ENCODE data around the gene GTPBP1.

DNA sequence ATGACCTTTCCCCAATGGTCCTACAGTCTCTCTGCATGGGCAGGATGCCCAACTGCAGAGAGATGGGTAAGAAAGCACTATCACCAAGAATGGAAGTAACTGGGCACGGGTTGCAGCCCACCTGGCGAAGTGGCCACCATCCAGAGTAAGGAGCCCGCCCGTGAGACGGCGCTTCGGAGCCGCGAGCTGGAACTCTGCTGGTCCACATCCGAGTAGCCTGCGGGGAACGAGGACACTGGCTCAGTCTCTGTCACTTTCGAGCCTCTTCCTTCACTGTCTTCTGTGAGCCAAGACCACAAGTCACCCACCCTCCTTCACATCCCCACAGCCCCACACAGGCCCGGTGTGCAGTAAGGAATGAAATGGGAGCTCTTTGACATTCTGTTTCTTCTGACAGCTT lies 44.4 kb downstream of the GTPBP1 start:
- TF ChIP-seq HDAC1 (CRISPR knock-in tag; IDR thresholded peaks at IDR 0.05) (no peak), KLF6 (CRISPR knock-in tag; IDR thresholded peaks at IDR 0.05) (no peak), MAZ (IDR thresholded peaks at IDR 0.05; ENCODE audit: borderline replicate concordance, low read depth, low read length) (no peak), MAZ (CRISPR knock-in tag; IDR thresholded peaks at IDR 0.05; ENCODE audit: low read depth) (no peak), JUN (CRISPR knock-in tag; IDR thresholded peaks at IDR 0.05) (no peak), KLF9 (CRISPR knock-in tag; IDR thresholded peaks at IDR 0.05; ENCODE audit: low read depth) (no peak), KDM5B (CRISPR knock-in tag; IDR thresholded peaks at IDR 0.05; ENCODE audit: borderline replicate concordance) (no peak), ZFX (CRISPR knock-in tag; IDR thresholded peaks at IDR 0.05; ENCODE audit: low read depth) (no peak), PITX1 (CRISPR knock-in tag; IDR thresholded peaks at IDR 0.05) (no peak), ZNF382 (CRISPR knock-in tag; IDR thresholded peaks at IDR 0.05; ENCODE audit: borderline replicate concordance) (no peak), RAD21 (CRISPR knock-in tag; IDR thresholded peaks at IDR 0.05) (no peak)
- TF ChIP-seq, protein P1, sequence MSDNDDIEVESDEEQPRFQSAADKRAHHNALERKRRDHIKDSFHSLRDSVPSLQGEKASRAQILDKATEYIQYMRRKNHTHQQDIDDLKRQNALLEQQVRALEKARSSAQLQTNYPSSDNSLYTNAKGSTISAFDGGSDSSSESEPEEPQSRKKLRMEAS (IDR thresholded peaks at IDR 0.05), result no peak
- TF ChIP-seq, protein P2, sequence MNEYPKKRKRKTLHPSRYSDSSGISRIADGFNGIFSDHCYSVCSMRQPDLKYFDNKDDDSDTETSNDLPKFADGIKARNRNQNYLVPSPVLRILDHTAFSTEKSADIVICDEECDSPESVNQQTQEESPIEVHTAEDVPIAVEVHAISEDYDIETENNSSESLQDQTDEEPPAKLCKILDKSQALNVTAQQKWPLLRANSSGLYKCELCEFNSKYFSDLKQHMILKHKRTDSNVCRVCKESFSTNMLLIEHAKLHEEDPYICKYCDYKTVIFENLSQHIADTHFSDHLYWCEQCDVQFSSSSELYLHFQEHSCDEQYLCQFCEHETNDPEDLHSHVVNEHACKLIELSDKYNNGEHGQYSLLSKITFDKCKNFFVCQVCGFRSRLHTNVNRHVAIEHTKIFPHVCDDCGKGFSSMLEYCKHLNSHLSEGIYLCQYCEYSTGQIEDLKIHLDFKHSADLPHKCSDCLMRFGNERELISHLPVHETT (CRISPR knock-in tag; conservative IDR thresholded peaks at IDR 0.05), result no peak
- TF ChIP-seq, protein P3, sequence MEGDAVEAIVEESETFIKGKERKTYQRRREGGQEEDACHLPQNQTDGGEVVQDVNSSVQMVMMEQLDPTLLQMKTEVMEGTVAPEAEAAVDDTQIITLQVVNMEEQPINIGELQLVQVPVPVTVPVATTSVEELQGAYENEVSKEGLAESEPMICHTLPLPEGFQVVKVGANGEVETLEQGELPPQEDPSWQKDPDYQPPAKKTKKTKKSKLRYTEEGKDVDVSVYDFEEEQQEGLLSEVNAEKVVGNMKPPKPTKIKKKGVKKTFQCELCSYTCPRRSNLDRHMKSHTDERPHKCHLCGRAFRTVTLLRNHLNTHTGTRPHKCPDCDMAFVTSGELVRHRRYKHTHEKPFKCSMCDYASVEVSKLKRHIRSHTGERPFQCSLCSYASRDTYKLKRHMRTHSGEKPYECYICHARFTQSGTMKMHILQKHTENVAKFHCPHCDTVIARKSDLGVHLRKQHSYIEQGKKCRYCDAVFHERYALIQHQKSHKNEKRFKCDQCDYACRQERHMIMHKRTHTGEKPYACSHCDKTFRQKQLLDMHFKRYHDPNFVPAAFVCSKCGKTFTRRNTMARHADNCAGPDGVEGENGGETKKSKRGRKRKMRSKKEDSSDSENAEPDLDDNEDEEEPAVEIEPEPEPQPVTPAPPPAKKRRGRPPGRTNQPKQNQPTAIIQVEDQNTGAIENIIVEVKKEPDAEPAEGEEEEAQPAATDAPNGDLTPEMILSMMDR (CRISPR knock-in tag; IDR thresholded peaks at IDR 0.05), result no peak
